Measurements from ENCODE around the gene ARHGAP5.

The ARHGAP5 gene

DNA sequence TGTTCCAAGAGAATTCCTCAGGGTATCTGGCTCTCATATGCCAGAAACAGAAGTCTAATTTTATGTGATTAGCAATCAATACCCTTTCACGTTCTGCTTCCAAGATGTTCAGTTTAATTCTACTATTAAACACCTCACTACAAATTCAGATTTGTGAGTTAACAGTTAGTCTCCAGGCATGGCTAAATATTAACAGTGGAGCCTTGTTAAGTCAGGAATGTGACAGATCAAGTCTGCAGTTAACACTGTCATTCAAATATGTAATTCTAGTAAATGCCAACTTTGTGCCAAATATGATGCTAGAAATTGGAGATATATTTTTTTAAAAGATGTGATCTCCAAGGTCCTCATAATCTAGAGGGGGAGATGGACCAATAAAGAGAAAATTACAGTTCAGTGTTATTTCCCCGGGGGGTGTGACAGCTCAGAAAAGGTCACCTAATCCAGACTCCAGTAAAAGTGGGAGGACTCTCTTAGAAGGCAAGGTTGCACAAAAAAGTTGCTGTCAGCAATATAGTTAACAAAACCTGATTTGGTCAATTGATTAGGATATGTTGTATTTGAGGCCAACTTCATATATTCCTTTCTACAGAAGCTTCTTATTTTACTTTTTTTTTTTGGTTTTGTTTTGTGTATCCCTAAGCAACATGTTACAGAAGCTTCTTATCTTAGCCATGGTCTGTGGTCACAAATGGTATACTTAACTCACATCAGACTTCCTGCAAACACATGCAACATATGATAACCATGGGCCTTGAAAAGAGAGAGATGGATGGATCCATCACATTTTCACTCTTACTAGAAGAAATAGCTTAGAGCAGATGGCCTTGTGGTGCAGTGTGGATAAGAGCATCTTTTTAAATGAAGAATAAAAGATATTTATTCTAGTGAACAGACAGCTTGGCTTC is 106.3 kb downstream of the ARHGAP5 start:
- no peak for DNase-seq (ENCODE audit: low read depth)
- TF ChIP-seq, protein P1, sequence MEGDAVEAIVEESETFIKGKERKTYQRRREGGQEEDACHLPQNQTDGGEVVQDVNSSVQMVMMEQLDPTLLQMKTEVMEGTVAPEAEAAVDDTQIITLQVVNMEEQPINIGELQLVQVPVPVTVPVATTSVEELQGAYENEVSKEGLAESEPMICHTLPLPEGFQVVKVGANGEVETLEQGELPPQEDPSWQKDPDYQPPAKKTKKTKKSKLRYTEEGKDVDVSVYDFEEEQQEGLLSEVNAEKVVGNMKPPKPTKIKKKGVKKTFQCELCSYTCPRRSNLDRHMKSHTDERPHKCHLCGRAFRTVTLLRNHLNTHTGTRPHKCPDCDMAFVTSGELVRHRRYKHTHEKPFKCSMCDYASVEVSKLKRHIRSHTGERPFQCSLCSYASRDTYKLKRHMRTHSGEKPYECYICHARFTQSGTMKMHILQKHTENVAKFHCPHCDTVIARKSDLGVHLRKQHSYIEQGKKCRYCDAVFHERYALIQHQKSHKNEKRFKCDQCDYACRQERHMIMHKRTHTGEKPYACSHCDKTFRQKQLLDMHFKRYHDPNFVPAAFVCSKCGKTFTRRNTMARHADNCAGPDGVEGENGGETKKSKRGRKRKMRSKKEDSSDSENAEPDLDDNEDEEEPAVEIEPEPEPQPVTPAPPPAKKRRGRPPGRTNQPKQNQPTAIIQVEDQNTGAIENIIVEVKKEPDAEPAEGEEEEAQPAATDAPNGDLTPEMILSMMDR (conservative IDR thresholded peaks at IDR 0.05; ENCODE audit: low read depth, low read length) = no peak
- H3K4me3 ChIP-seq (ENCODE audit: low read length) = no peak overlapping the region

DNA sequence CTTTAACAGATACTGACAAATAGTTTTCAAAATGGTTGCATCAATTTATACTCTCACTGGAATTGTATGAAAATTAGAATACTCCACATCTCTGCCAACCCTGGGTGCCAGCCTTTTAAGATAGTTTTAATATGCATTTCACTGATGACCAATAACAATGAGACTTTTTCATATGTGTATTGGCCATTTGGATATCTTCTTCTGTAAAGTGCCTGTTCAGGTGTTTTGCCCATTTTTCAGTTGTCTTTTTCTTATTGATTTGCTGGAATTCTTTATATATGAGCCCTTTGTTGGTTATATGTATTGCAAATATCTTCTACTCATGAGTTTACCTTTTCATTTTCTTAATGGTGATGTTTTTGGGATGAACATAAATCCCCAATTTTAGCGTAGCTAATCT is 108.0 kb downstream of the ARHGAP5 start:
- TF ChIP-seq, protein P1 (conservative IDR thresholded peaks at IDR 0.05; ENCODE audit: low read depth, low read length) = no peak
- no peak for DNase-seq (ENCODE audit: low read depth)
- H3K4me3 ChIP-seq (ENCODE audit: low read length) = no peak overlapping the region

DNA sequence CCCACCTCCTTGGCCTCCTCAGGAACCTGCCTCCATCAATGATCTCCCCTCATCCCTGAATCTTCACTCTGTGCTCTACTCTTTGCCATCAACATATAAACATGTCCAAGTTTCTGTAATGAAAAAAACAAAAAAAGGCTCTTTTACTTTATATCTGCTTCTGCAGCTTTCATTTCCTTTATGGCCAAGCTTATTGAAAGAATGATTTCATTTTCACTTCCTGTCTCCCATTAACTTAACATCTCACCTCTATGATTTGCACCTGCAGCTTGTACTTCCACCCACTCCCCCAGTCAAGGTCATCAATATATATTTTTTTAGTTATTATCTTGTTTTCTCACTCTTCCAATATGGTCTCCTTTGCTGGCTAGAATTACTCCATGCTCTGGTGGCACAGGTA is 109.1 kb downstream of the ARHGAP5 start:
- TF ChIP-seq, protein P1 (conservative IDR thresholded peaks at IDR 0.05; ENCODE audit: low read depth, low read length) = no peak
- no peak for DNase-seq (ENCODE audit: low read depth)
- no peak overlapping the region for H3K4me3 ChIP-seq (ENCODE audit: low read length)

DNA sequence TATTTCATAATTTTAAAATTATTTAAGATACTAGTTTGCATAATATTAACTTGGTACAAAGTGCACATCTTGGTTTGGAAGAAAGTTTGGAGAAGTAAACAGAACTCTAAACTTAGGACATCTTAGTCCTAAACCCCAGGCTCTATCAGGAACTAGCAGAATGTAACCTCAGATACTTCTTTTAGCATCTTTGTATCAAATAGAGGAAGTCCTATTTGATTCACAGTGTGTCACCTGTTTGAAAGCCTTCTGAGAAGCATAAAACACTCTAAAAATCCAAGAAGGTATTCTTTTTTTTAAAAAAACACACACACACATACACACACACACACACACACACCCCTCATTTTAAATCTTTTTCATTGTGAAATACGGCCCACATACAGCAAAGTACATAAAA is 112.7 kb downstream of the ARHGAP5 start:
- DNase-seq (ENCODE audit: low read depth) = no peak
- TF ChIP-seq, protein P1 (conservative IDR thresholded peaks at IDR 0.05; ENCODE audit: low read depth, low read length) = no peak
- no peak overlapping the region for H3K4me3 ChIP-seq (ENCODE audit: low read length)

DNA sequence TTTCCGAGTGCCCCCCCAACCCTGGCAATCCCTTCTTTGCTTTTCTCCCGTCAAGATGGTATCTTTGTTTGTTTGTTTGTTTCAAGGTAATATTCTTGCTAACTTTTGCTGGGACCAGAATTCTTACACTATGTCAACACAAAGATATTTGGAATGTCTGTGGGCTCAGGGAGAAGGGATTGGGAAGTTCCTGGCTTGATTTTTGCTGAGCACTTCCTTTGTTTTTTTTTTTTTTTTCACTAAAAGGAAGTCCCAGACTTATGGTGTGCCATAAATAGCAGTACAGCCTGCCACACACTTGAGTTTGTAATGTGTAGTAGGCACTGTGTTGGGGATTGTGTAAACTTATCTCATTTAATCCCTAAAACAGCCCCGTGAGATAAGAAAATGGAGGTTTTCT is 113.6 kb downstream of the ARHGAP5 start:
- TF ChIP-seq, protein P1 (conservative IDR thresholded peaks at IDR 0.05; ENCODE audit: low read depth, low read length) = no peak

DNA sequence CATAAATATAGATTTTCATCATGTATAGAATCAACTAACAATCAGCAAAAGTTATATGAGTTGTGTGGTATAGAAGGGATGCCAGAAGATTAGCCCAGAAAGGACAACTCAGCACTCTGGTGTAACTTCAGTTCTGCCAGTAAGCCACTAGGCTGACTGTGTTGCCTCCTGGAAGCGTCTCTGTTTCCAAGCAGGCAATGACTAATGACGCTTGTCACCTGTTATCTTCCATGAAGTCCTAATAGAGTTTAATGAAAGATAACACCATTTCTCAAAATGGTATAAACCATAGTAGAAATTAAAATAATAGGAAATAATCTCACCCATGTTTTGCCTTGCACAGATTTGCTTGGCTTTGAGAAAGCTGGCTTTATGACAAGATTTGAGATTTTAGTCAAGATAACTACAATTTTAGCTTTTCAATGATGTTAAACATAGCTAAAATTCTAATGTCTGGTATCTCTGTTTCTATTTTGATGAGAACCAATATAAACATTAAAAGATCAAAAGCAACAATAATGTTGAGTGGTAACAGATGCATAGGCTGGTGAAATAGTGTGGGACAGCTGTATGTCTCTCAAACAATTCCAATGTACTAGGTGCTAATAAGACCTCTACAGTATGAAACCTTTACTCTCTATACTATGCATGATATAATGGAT is 115.7 kb downstream of the ARHGAP5 start:
- TF ChIP-seq, protein P1 (conservative IDR thresholded peaks at IDR 0.05; ENCODE audit: low read depth, low read length) = no peak
- H3K4me3 ChIP-seq (ENCODE audit: low read length) = no peak overlapping the region
- DNase-seq (ENCODE audit: low read depth) = no peak

More for the DNA sequence above, 113.6 kb downstream of the ARHGAP5 start:
- H3K4me3 ChIP-seq (ENCODE audit: low read length) = no peak overlapping the region
- DNase-seq (ENCODE audit: low read depth) = no peak
